SU-DHL-6 (cell line): ENCODE data around the gene NAA60.

ENCODE experiments used
- H2AFZ ChIP-seq: fragments of 200-600 bp; sonication (generic); 2 replicates; pipeline ENCODE4 v1.6.1; 2014; ENCODE audit warnings: low read depth, mild to moderate bottlenecking, moderate library complexity, mixed read lengths, antibody characterized with exemption, low read length; ENCODE audit not compliant: severe bottlenecking
- H3F3A ChIP-seq: fragments of 200-600 bp; shearing (Covaris generic); 2 replicates; pipeline ENCODE4 v1.6.0; 2016; ENCODE audit warnings: antibody characterized with exemption, mild to moderate bottlenecking; ENCODE audit not compliant: insufficient read depth
- H3K27ac ChIP-seq: fragments of 200-600 bp; sonication (generic); 2 replicates; pipeline ENCODE4 v1.5.1; 2016; ENCODE audit warnings: low read depth, mild to moderate bottlenecking, low read length, moderate library complexity, mixed read lengths
- H3K27me3 ChIP-seq: fragments of 200-600 bp; sonication (generic), shearing (Covaris generic); 2 replicates; pipeline ENCODE4 v1.6.0; 2014; ENCODE audit warnings: mild to moderate bottlenecking, low read length
- H3K36me3 ChIP-seq: fragments of 200-600 bp; sonication (generic); 2 replicates; pipeline ENCODE4 v1.6.1; 2014; ENCODE audit warnings: mild to moderate bottlenecking, low read length, mixed read lengths
- H3K4me2 ChIP-seq: fragments of 300-600, 200-600 bp; shearing (Covaris generic), sonication (generic); 2 replicates; pipeline ENCODE4 v1.6.0; 2014; ENCODE audit warnings: low read length, low read depth, mild to moderate bottlenecking; ENCODE audit not compliant: poor library complexity, severe bottlenecking
- H3K4me3 ChIP-seq: fragments of 200-600 bp; sonication (generic); 2 replicates; pipeline ENCODE4 v1.5.1; 2014; ENCODE audit warnings: antibody characterized with exemption, low read length, mild to moderate bottlenecking, mixed read lengths; ENCODE audit not compliant: insufficient read depth, poor library complexity, severe bottlenecking
- H3K79me2 ChIP-seq: fragments of 200-600 bp; sonication (generic); 2 replicates; pipeline ENCODE4 v1.6.1; 2014; ENCODE audit warnings: mild to moderate bottlenecking, low read length, moderate library complexity; ENCODE audit not compliant: insufficient read depth
- H3K9ac ChIP-seq: fragments of 200-600 bp; sonication (generic); 2 replicates; pipeline ENCODE4 v1.7.0; 2014; ENCODE audit warnings: mild to moderate bottlenecking, low read length
- H3K9me2 ChIP-seq: fragments of 200-600 bp; sonication (generic); replicated peaks from 2 replicates; pipeline ENCODE4 v1.6.1; 2014; ENCODE audit warnings: low read length; ENCODE audit not compliant: insufficient read depth
- H3K9me3 ChIP-seq: fragments of 200-600 bp; sonication (generic); 2 replicates; pipeline ENCODE4 v1.6.1; 2014; ENCODE audit warnings: low read length, mixed read lengths; ENCODE audit not compliant: insufficient read depth
- H4K20me1 ChIP-seq: fragments of 200-600 bp; sonication (generic); 2 replicates; pipeline ENCODE4 v1.6.1; 2014; ENCODE audit warnings: low read depth, mild to moderate bottlenecking, antibody characterized with exemption, low read length, moderate library complexity, mixed read lengths
- CTCF ChIP-seq: fragments of 200-600 bp; sonication (generic); IDR thresholded peaks from one replicate; pipeline ENCODE4 v1.5.1; 2017; ENCODE audit warnings: antibody characterized with exemption, mild to moderate bottlenecking, low read length, moderate library complexity; ENCODE audit not compliant: insufficient read depth, poor library complexity, severe bottlenecking
- EZH2phosphoT487 ChIP-seq: fragments of 200-600 bp; sonication (generic), shearing (Covaris generic); conservative IDR thresholded peaks from 2 replicates; pipeline ENCODE4 v1.6.1; 2018; ENCODE audit warnings: mild to moderate bottlenecking, antibody characterized with exemption, low read length, moderate library complexity, mixed read lengths

Gene NAA60

GRCh38 chr16:3513892-3514583, 70.6 kb downstream of the NAA60 start:
- H2AFZ ChIP-seq, result no peak overlapping the region
- no peak overlapping the region for H3K9ac ChIP-seq
- H4K20me1 ChIP-seq, result no peaks in the 10 kb centered on the region
- no peaks in the 10 kb centered on the region for H3K27me3 ChIP-seq
- no peaks in the 10 kb centered on the region for H3K9me3 ChIP-seq
- H3F3A ChIP-seq, result no peaks in the 10 kb centered on the region
- TF ChIP-seq CTCF (no peak), EZH2phosphoT487 (no peak)
- no peaks in the 10 kb centered on the region for H3K79me2 ChIP-seq
- no peak overlapping the region for H3K4me2 ChIP-seq
- H3K27ac ChIP-seq, result no peak overlapping the region
- H3K36me3 ChIP-seq, result no peaks in the 10 kb centered on the region
- no peak overlapping the region for H3K4me3 ChIP-seq
- H3K9me2 ChIP-seq, result no peaks in the 10 kb centered on the region

GRCh38 chr16:3514621-3515020, 71.1 kb downstream of the NAA60 start:
- H4K20me1 ChIP-seq, result no peaks in the 10 kb centered on the region
- no peak overlapping the region for H3K4me2 ChIP-seq
- H3K27ac ChIP-seq, result no peak overlapping the region
- H3K4me3 ChIP-seq, result no peak overlapping the region
- H3K36me3 ChIP-seq, result no peaks in the 10 kb centered on the region
- no peaks in the 10 kb centered on the region for H3K27me3 ChIP-seq
- no peaks in the 10 kb centered on the region for H3K9me2 ChIP-seq
- H3K9me3 ChIP-seq, result no peaks in the 10 kb centered on the region
- TF ChIP-seq EZH2phosphoT487, result no peak
- no peak for TF ChIP-seq CTCF
- no peaks in the 10 kb centered on the region for H3F3A ChIP-seq
- no peak overlapping the region for H3K9ac ChIP-seq
- H3K79me2 ChIP-seq, result no peaks in the 10 kb centered on the region
- H2AFZ ChIP-seq, result no peak overlapping the region

- no peak overlapping the region for H3K9ac ChIP-seq
Observed at GRCh38 chr16:3515897-3516296, 72.4 kb downstream of the NAA60 start.

More at GRCh38 chr16:3515897-3516296, 72.4 kb downstream of the NAA60 start:
- Histone ChIP-seq H3K27ac (no peak overlapping the region), H3K9me2 (no peaks in the 10 kb centered on the region), H4K20me1 (no peaks in the 10 kb centered on the region), H3K27me3 (no peaks in the 10 kb centered on the region), H3K36me3 (no peaks in the 10 kb centered on the region), H3F3A (no peaks in the 10 kb centered on the region), H2AFZ (no peak overlapping the region), H3K4me2 (no peak overlapping the region), H3K79me2 (no peaks in the 10 kb centered on the region), H3K9me3 (no peaks in the 10 kb centered on the region), H3K4me3 (no peak overlapping the region)
- TF ChIP-seq CTCF (no peak), EZH2phosphoT487 (no peak)
